HG02870 (cell line): ENCODE measurements around the gene RMI2.

Source experiments
- ATAC-seq: cut with Tn5 transposase; IDR thresholded peaks from one replicate; pipeline ENCODE4 v1.9.1; 2021; ENCODE audit warnings: mild to moderate bottlenecking, moderate library complexity; ENCODE audit not compliant: unreplicated experiment

Gene RMI2

GRCh38 chr16:11396241-11397048 is 51.2 kb downstream of the RMI2 start:
- ATAC-seq: no peak

- no peak for ATAC-seq
Measured at GRCh38 chr16:11398136-11398535, 52.9 kb downstream of the RMI2 start.

- ATAC-seq: no peak
Measured at GRCh38 chr16:11398851-11399250, 53.6 kb downstream of the RMI2 start.

GRCh38 chr16:11399261-11399831 is 54.1 kb downstream of the RMI2 start:
- ATAC-seq: no peak

- no peak for ATAC-seq
Measured at GRCh38 chr16:11400076-11400475, 54.8 kb downstream of the RMI2 start.
